ENCODE results near the gene DCPS.
A peak's percentile ranks its signal among the peaks of the same experiment; 100 is the strongest.
"Not testable (repeated sequence)": the region's sequence is repeated elsewhere in the genome, so short reads cannot be mapped to it uniquely, and the experiment has no call there.

DCPS gene

GRCh38 chr11:126370016-126370415, 66.2 kb downstream of the DCPS start:
- DNase-seq (ENCODE audit: insufficient read length, low spot score) (no peak), FAIRE-seq (no peak)
- no peak for TF ChIP-seq POLR2AphosphoS5 (IDR thresholded peaks at IDR 0.05; ENCODE audit: low read depth, low read length)
- TF ChIP-seq POLR2A (IDR thresholded peaks at IDR 0.05; ENCODE audit: low read depth, low read length) = no peak
- no peak for TF ChIP-seq TAF1 (IDR thresholded peaks at IDR 0.05; ENCODE audit: low read depth, low read length)
- TF ChIP-seq PAX5 (IDR thresholded peaks at IDR 0.05; ENCODE audit: insufficient read depth, low read length, severe bottlenecking) = no peak
- TF ChIP-seq POU2F2 (IDR thresholded peaks at IDR 0.05; ENCODE audit: low read depth, low read length) = no peak
- TF ChIP-seq SPI1 (IDR thresholded peaks at IDR 0.05; ENCODE audit: low read depth, low read length) = no peak

GRCh38 chr11:126371595-126371994, 67.7 kb downstream of the DCPS start:
- DNase-seq (ENCODE audit: insufficient read length, low spot score) = no peak
- no peak for FAIRE-seq
- TF ChIP-seq PAX5 (IDR thresholded peaks at IDR 0.05; ENCODE audit: insufficient read depth, low read length, severe bottlenecking) (no peak), POLR2AphosphoS5 (IDR thresholded peaks at IDR 0.05; ENCODE audit: low read depth, low read length) (no peak), SPI1 (IDR thresholded peaks at IDR 0.05; ENCODE audit: low read depth, low read length) (no peak), TAF1 (IDR thresholded peaks at IDR 0.05; ENCODE audit: low read depth, low read length) (no peak), POU2F2 (IDR thresholded peaks at IDR 0.05; ENCODE audit: low read depth, low read length) (no peak), POLR2A (IDR thresholded peaks at IDR 0.05; ENCODE audit: low read depth, low read length) (no peak)

GRCh38 chr11:126373389-126374066, 69.7 kb downstream of the DCPS start:
- DNase-seq (ENCODE audit: insufficient read length, low spot score) = not testable (repeated sequence)

DNA sequence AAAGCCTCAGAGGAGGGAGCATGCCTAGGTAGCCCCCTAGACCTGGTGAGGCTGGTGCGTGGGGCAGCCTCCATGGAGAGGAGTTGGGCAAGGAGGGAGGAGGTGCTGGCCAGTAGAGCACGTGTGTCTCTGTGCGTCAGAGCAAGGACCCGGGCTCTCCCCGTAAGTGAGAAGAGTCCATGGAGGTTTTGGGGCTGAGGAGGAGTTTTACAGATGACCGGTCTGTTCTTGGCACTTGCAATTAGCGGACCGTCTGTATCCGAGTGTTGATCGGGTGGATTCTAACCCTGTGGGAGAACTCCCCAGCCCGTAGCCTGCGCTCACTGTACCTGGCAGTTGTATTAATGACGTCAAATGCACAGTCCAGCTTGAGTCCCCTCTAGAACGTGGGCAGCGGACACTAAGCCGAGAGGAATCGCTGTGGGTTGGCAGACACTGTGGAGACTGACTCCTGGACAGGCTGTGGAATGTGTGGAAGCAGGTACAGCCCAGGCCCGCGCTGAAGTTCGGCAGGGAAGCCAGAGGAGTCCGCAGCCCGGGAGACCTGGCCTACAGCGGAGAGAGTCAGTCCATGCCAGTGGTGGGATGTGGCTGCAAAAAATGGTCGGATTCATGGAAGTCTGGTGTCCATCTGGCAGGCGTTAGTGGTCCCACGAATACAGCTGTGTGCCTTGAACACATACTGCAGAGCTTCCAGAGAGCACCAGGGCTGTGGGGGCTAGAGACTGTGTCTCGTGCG, 70.9 kb downstream of the DCPS start:
- peak; percentile 31 for FAIRE-seq
- DNase-seq (ENCODE audit: insufficient read length, low spot score) = not testable (repeated sequence)

More at GRCh38 chr11:126373389-126374066, 69.7 kb downstream of the DCPS start:
- FAIRE-seq = peak; percentile 48

DNA sequence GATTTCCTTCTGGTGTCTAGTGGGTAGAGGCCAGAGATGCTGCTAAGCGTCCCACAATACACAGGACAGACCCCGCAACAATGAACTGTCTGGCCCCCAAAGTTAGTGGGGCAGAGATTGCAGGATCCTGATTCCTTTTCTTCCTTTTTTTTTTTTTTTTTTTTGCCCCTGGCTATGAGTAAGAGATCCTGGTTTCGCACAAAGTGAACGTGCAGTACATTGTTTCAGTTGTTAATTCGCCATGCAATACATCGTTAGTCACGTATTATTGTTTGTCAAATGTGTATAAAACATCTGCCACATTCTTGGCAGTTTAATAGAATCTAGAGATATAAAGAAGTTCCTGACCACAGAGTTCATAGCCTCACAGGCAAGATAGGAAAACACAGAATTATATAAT, 71.9 kb downstream of the DCPS start:
- no peak for FAIRE-seq
- no peak for DNase-seq (ENCODE audit: insufficient read length, low spot score)
- TF ChIP-seq POLR2AphosphoS5 (IDR thresholded peaks at IDR 0.05; ENCODE audit: low read depth, low read length) (no peak), SPI1 (IDR thresholded peaks at IDR 0.05; ENCODE audit: low read depth, low read length) (no peak), POU2F2 (IDR thresholded peaks at IDR 0.05; ENCODE audit: low read depth, low read length) (no peak), PAX5 (IDR thresholded peaks at IDR 0.05; ENCODE audit: insufficient read depth, low read length, severe bottlenecking) (no peak), POLR2A (IDR thresholded peaks at IDR 0.05; ENCODE audit: low read depth, low read length) (no peak), TAF1 (IDR thresholded peaks at IDR 0.05; ENCODE audit: low read depth, low read length) (no peak)

- TF ChIP-seq PAX5 (IDR thresholded peaks at IDR 0.05; ENCODE audit: insufficient read depth, low read length, severe bottlenecking) (no peak), TAF1 (IDR thresholded peaks at IDR 0.05; ENCODE audit: low read depth, low read length) (no peak), POLR2AphosphoS5 (IDR thresholded peaks at IDR 0.05; ENCODE audit: low read depth, low read length) (no peak), POLR2A (IDR thresholded peaks at IDR 0.05; ENCODE audit: low read depth, low read length) (no peak), POU2F2 (IDR thresholded peaks at IDR 0.05; ENCODE audit: low read depth, low read length) (no peak), SPI1 (IDR thresholded peaks at IDR 0.05; ENCODE audit: low read depth, low read length) (no peak)
- FAIRE-seq = no peak
- DNase-seq (ENCODE audit: insufficient read length, low spot score) = no peak
These were observed 74.9 kb downstream of the DCPS start for GRCh38 chr11:126378763-126379162.

DNA sequence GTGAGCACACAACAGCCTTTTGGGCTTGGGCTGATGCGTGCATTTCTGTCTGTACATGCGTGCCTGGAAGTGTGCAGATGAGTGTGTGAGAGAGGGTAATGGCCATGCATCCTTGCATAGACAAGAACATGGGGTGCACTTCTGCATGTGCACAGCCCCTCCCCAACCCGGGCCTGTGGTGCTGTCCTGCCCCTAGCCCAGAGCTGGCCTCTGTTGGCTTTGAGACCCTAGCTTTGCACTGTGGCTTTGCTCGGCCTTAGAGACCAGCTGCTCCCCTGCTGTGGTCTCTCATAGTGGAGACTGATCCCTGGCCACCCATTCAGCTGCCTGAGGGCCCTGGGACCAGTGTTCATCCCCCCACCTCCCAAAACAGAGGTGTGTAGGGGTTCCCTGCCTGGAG, 77.0 kb downstream of the DCPS start:
- FAIRE-seq = no peak
- no peak for DNase-seq (ENCODE audit: insufficient read length, low spot score)
- no peak for TF ChIP-seq POLR2A (IDR thresholded peaks at IDR 0.05; ENCODE audit: low read depth, low read length)
- TF ChIP-seq POU2F2 (IDR thresholded peaks at IDR 0.05; ENCODE audit: low read depth, low read length) = no peak
- no peak for TF ChIP-seq PAX5 (IDR thresholded peaks at IDR 0.05; ENCODE audit: insufficient read depth, low read length, severe bottlenecking)
- TF ChIP-seq SPI1 (IDR thresholded peaks at IDR 0.05; ENCODE audit: low read depth, low read length) = no peak
- TF ChIP-seq POLR2AphosphoS5 (IDR thresholded peaks at IDR 0.05; ENCODE audit: low read depth, low read length) = no peak
- TF ChIP-seq TAF1 (IDR thresholded peaks at IDR 0.05; ENCODE audit: low read depth, low read length) = no peak

DNA sequence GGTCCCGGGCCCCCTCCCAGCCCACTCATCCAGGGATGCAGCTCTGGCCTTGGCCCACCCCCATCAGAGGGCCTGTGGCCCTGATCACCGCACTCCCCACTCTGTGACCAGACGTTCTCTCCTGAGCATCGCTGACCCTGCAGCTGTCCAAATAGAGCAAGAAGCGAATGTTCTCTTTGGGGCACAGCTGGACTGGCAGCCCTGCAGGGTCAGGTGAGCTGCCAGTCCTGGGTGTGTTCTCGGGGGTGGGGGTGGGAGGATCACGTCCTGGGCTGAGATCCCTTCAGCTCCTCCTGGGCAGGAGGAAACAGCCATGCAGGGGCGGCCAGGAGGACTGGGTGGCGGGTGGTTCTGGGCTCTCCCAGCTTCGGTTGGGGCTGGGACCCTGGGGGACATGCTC, 78.1 kb downstream of the DCPS start:
- FAIRE-seq = not testable (repeated sequence)

GRCh38 chr11:126382641-126383040, 78.8 kb downstream of the DCPS start:
- not testable (repeated sequence) for FAIRE-seq; DNase-seq (ENCODE audit: insufficient read length, low spot score)

More for the DNA sequence above, 78.1 kb downstream of the DCPS start:
- DNase-seq (ENCODE audit: insufficient read length, low spot score) = not testable (repeated sequence)

DNA sequence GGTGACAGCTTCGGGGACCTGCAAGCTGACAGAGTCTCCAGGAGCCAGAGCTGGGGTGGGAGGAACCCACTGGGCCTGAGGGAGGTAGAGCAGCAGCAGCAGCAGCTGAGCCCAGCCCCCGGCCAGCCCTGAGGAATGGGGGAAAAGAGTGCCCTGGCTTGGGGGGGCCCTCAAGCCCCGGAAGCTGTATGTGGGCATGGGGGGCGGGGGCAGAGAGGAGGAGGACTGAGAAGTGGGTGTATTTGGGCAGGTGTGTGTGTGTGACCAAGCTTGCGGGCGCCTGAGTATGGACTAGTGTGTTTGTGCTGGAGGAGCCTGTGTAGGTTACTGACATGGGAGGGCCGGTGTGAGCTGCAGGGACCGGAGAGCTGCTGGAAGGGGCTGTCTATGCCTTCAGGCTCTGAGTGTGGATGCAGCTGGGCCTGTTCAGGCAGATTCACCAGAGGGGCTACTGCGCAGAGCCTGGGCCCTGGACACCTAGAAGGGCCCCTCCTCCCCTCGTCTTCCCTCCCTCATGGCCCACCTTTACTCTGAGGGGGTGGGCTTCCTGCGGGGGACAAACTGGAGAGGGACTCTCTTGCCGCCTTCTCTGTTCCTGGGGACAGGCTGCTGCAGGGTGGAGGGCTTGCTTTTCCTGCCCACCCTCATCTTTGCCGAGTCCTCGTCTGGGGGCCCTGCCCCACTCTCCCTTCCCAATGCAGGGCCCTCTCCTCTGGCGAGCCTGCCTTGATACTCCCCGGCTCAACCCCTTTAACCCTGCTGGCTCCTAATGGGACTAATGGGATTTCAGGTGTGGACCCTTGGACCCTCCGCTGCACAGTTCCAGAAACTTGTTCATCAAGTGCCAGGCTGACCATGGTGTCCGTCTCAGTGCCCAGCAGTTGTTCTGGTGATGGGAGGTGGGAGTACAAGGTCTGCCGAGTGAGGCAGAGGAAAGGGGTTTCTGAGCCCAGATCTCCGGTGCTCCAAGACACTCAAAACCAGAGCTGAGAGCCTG, 79.8 kb downstream of the DCPS start:
- DNase-seq (ENCODE audit: insufficient read length, low spot score) (no peak), FAIRE-seq (no peak)
- TF ChIP-seq PAX5 (IDR thresholded peaks at IDR 0.05; ENCODE audit: insufficient read depth, low read length, severe bottlenecking) = no peak
- no peak for TF ChIP-seq POLR2A (IDR thresholded peaks at IDR 0.05; ENCODE audit: low read depth, low read length)
- TF ChIP-seq POU2F2 (IDR thresholded peaks at IDR 0.05; ENCODE audit: low read depth, low read length) = no peak
- TF ChIP-seq TAF1 (IDR thresholded peaks at IDR 0.05; ENCODE audit: low read depth, low read length) = no peak
- TF ChIP-seq POLR2AphosphoS5 (IDR thresholded peaks at IDR 0.05; ENCODE audit: low read depth, low read length) = no peak
- TF ChIP-seq SPI1 (IDR thresholded peaks at IDR 0.05; ENCODE audit: low read depth, low read length) = no peak

All from GM12891 (cell line).